ENCODE results near the gene TUBB2B. TPM values are rescaled to one million over a fixed set of nuclear protein-coding genes. Genes with fewer than 3 reads are reported as not detected.

TUBB2B gene
- total and polyA plus RNA-seq, 2 experiments from 2014 or later: 355 to 794 TPM

DNA sequence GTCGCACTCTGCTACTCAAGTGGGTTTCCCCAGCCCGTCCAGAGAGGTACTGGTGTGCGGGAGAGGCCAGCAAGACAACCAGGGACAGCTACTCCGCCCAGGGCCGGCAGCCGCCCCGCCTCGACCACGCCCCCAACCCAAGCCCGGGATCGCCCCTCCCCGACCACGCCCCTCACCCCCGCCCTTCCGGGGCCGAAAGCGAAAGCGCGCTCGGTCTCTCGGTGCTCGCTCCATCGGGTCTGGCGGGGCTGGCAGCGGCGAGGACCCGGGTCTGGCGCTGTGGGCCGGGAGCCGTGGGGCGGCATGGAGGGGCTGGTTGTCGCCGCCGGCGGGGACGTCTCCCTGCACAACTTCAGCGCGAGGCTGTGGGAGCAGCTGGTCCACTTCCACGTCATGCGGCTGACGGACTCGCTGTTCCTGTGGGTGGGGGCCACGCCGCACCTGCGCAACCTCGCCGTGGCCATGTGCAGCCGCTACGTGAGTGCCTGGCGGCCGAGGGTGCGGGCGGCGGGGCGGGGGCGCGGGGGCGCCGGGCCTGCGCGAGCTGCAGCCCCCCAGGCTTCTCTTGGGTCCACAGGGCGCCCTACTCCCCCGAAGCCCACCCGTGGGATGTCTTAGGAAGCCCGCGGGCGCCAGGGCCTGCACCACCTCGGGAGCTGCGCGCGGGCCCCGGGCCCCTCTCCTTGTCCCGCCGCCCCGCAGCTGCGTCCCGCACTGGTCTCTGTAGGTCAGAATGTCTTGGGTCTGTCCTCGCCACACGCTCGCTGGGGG is 31.5 kb upstream of the TUBB2B start, which contains the start of gene PSMG4 (continued):
- TF ChIP-seq, protein P1, sequence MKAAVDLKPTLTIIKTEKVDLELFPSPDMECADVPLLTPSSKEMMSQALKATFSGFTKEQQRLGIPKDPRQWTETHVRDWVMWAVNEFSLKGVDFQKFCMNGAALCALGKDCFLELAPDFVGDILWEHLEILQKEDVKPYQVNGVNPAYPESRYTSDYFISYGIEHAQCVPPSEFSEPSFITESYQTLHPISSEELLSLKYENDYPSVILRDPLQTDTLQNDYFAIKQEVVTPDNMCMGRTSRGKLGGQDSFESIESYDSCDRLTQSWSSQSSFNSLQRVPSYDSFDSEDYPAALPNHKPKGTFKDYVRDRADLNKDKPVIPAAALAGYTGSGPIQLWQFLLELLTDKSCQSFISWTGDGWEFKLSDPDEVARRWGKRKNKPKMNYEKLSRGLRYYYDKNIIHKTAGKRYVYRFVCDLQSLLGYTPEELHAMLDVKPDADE (IDR thresholded peaks at IDR 0.05): peak; percentile 66

DNA sequence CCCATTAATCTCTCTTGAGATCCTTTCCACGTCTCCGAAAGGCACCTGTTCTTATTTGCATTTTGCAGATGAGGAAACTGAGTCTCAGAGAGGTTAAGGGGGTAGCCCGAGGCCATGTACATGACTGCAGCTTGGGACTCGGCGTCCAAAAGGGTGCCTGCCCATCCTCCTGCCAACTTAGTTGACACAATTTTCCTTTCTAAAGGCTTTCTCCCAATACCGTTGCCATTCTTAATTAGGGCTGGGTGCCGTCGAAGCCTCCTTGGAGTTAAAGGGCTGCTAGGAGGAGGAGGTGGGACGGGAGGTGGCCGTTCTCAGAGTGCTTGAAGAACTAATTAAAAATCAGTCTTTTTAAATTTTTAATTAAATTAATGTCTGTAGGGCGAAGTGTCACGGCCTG is 30.7 kb upstream of the TUBB2B start:
- Histone ChIP-seq H3K36me3 (ENCODE audit: insufficient read depth) (no peaks in the 10 kb centered on the region; the same call in 1 of the 2 replicates), H3F3A (replicated peaks; ENCODE audit: low read depth) (0 out of 2 replicates have a peak, but pooled peaks cover 3% of the 10 kb centered on the region), H3K27me3 (ENCODE audit: insufficient read depth) (no peaks in the 10 kb centered on the region), H2AFZ (peak overlapping the region; percentile 85; the same call in 1 of the 2 replicates), H3K4me1 (ENCODE audit: insufficient read depth) (peaks cover 21% of the 10 kb centered on the region), H3K79me2 (replicated peaks; ENCODE audit: insufficient read depth) (peaks cover 43% of the 10 kb centered on the region), H3K4me2 (peak overlapping the region; percentile 76), H3K4me3 (peak overlapping the region; percentile 94), H3K27ac (ENCODE audit: low read depth) (no peak overlapping the region), H3K9me2 (ENCODE audit: insufficient read depth) (no peaks in the 10 kb centered on the region), H4K20me1 (replicated peaks; ENCODE audit: insufficient read depth) (peaks cover 21% of the 10 kb centered on the region)
- DNase-seq (ENCODE audit: low spot score) (no peak), ATAC-seq (no peak)
- no peak overlapping the region for H3K27ac Mint-ChIP-seq
- H3K4me1 Mint-ChIP-seq: peaks cover 24% of the 10 kb centered on the region
- TF ChIP-seq CREB1 (CRISPR knock-in tag; IDR thresholded peaks at IDR 0.05; ENCODE audit: low read depth) (no peak), EZH2phosphoT487 (IDR thresholded peaks at IDR 0.05; ENCODE audit: unreplicated experiment) (no peak), NANOG (IDR thresholded peaks at IDR 0.05; ENCODE audit: borderline replicate concordance) (no peak)
- TF ChIP-seq, protein P2, sequence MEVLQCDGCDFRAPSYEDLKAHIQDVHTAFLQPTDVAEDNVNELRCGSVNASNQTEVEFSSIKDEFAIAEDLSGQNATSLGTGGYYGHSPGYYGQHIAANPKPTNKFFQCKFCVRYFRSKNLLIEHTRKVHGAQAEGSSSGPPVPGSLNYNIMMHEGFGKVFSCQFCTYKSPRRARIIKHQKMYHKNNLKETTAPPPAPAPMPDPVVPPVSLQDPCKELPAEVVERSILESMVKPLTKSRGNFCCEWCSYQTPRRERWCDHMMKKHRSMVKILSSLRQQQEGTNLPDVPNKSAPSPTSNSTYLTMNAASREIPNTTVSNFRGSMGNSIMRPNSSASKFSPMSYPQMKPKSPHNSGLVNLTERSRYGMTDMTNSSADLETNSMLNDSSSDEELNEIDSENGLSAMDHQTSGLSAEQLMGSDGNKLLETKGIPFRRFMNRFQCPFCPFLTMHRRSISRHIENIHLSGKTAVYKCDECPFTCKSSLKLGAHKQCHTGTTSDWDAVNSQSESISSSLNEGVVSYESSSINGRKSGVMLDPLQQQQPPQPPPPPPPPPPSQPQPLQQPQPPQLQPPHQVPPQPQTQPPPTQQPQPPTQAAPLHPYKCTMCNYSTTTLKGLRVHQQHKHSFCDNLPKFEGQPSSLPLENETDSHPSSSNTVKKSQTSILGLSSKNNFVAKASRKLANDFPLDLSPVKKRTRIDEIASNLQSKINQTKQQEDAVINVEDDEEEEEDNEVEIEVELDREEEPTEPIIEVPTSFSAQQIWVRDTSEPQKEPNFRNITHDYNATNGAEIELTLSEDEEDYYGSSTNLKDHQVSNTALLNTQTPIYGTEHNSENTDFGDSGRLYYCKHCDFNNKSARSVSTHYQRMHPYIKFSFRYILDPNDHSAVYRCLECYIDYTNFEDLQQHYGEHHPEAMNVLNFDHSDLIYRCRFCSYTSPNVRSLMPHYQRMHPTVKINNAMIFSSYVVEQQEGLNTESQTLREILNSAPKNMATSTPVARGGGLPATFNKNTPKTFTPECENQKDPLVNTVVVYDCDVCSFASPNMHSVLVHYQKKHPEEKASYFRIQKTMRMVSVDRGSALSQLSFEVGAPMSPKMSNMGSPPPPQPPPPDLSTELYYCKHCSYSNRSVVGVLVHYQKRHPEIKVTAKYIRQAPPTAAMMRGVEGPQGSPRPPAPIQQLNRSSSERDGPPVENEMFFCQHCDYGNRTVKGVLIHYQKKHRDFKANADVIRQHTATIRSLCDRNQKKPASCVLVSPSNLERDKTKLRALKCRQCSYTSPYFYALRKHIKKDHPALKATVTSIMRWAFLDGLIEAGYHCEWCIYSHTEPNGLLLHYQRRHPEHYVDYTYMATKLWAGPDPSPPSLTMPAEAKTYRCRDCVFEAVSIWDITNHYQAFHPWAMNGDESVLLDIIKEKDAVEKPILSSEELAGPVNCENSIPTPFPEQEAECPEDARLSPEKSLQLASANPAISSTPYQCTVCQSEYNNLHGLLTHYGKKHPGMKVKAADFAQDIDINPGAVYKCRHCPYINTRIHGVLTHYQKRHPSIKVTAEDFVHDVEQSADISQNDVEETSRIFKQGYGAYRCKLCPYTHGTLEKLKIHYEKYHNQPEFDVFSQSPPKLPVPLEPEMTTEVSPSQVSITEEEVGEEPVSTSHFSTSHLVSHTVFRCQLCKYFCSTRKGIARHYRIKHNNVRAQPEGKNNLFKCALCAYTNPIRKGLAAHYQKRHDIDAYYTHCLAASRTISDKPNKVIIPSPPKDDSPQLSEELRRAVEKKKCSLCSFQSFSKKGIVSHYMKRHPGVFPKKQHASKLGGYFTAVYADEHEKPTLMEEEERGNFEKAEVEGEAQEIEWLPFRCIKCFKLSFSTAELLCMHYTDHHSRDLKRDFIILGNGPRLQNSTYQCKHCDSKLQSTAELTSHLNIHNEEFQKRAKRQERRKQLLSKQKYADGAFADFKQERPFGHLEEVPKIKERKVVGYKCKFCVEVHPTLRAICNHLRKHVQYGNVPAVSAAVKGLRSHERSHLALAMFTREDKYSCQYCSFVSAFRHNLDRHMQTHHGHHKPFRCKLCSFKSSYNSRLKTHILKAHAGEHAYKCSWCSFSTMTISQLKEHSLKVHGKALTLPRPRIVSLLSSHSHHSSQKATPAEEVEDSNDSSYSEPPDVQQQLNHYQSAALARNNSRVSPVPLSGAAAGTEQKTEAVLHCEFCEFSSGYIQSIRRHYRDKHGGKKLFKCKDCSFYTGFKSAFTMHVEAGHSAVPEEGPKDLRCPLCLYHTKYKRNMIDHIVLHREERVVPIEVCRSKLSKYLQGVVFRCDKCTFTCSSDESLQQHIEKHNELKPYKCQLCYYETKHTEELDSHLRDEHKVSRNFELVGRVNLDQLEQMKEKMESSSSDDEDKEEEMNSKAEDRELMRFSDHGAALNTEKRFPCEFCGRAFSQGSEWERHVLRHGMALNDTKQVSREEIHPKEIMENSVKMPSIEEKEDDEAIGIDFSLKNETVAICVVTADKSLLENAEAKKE (CRISPR knock-in tag; IDR thresholded peaks at IDR 0.05): no peak
- H3K36me3 Mint-ChIP-seq (ENCODE audit: low read depth): peaks cover 24% of the 10 kb centered on the region
- H3K4me3 Mint-ChIP-seq: peak overlapping the region; percentile 68; the same call in 2 of the 3 replicates
- peaks cover 8% of the 10 kb centered on the region for H3K9me3 Mint-ChIP-seq
- H3K27me3 Mint-ChIP-seq (ENCODE audit: insufficient read depth, low read depth, poor library complexity): peaks cover 16% of the 10 kb centered on the region
